Keratinocyte (primary cell): ENCODE data around the gene DNAJC13.

ENCODE experiments used
- CTCF ChIP-seq, 3 experiments: IDR thresholded peaks in 1 of 3; conservative IDR thresholded peaks in 1 of 3; optimal IDR thresholded peaks in 1 of 3; 2 replicates in 2 of 3; 3 replicates in 1 of 3; pipeline versions ENCODE3 to v1.5.1; 2011; ENCODE audit warnings: low read length in 3 of 3, mild to moderate bottlenecking in 3 of 3, moderate library complexity in 2 of 3, control low read depth in 1 of 3, inconsistent platforms in 1 of 3; ENCODE audit not compliant: insufficient read depth in 2 of 3; ENCODE audit errors: extremely low read depth in 1 of 3
- EZH2 ChIP-seq: IDR thresholded peaks from one replicate; pipeline ENCODE4 v1.6.1; 2012; ENCODE audit warnings: inconsistent platforms, mild to moderate bottlenecking, low read length, moderate library complexity

GRCh38 chr3:132486099-132486498, 68.8 kb downstream of the DNAJC13 start:
- TF ChIP-seq CTCF (optimal IDR thresholded peaks at IDR 0.05 in 1 of 3, IDR thresholded peaks at IDR 0.05 in 1 of 3, conservative IDR thresholded peaks at IDR 0.05 in 1 of 3; ENCODE audit: extremely low read depth in 1 of 3, insufficient read depth in 2 of 3, low read length in 3 of 3): no peak
- no peak for TF ChIP-seq EZH2
